B cell (primary cell): ENCODE measurements around the gene PNLIP. TPM values are rescaled to one million over a fixed set of nuclear protein-coding genes. Genes with fewer than 3 reads are reported as not detected.

Experiments used
- ATAC-seq: fragments of 200-7000 bp; cut with Tn5 transposase; one replicate; pipeline ENCODE4 v1.10.0; 2021; ENCODE audit warnings: low read depth, mild to moderate bottlenecking, moderate number of reproducible peaks, moderate library complexity
- CTCF ChIA-PET: fragments of 350-600 bp; sonication (Branson Sonifier 250); formaldehyde crosslinking; loops from one replicate; lab custom pipeline; 2021; ENCODE audit warnings: antibody characterized with exemption, inconsistent platforms; lab: Charles Lee
- POLR2A ChIA-PET: fragments of 350-600 bp; sonication (Branson Sonifier 250); formaldehyde crosslinking; loops from one replicate; lab custom pipeline; 2021; ENCODE audit warnings: antibody characterized with exemption; lab: Charles Lee
- DNase-seq: peaks from one replicate; pipeline ENCODE4 v3.0.0; 2013
- H2AFZ ChIP-seq: 2 replicates; pipeline ENCODE4 v1.6.1; 2012; ENCODE audit warnings: mild to moderate bottlenecking, low read depth, low read length; ENCODE audit not compliant: insufficient read depth, poor library complexity, severe bottlenecking
- H3K27ac ChIP-seq, 2 donors: 1 replicate in 1 of 2; 2 replicates in 1 of 2; pipeline ENCODE4 v1.5.1; 2012 to 2013; ENCODE audit warnings: low read length in 2 of 2, mild to moderate bottlenecking in 2 of 2, moderate library complexity in 1 of 2
- H3K27me3 ChIP-seq, 4 experiments: fragments of 200-600 bp in 1 of 4; sonication (generic) in 1 of 4; replicated peaks in 1 of 4; 1 replicate in 2 of 4; 2 replicates in 2 of 4; pipeline versions ENCODE4 v1.6.1 to v1.7.0; 2013 to 2016; ENCODE audit warnings: low read length in 3 of 4, mild to moderate bottlenecking in 2 of 4, mixed read lengths in 1 of 4, moderate library complexity in 1 of 4; ENCODE audit not compliant: insufficient read depth in 4 of 4, control insufficient read depth in 3 of 4; ENCODE audit errors: control extremely low read depth in 1 of 4
- H3K36me3 ChIP-seq, 2 experiments: replicated peaks in 1 of 2; 1 replicate in 1 of 2; 2 replicates in 1 of 2; pipeline versions ENCODE4 v1.6.1 to v1.7.1; 2013; ENCODE audit warnings: low read length in 1 of 2; ENCODE audit not compliant: insufficient read depth in 2 of 2, control insufficient read depth in 1 of 2; ENCODE audit errors: control extremely low read depth in 1 of 2, extremely low read depth in 1 of 2
- H3K4me1 ChIP-seq, 2 donors: fragments of 200-600 bp in 1 of 2; sonication (generic) in 1 of 2; 1 replicate in 1 of 2; 2 replicates in 1 of 2; pipeline versions ENCODE4 v1.5.1 to v1.6.1; 2013 to 2017; ENCODE audit warnings: low read length in 2 of 2; ENCODE audit not compliant: control insufficient read depth in 2 of 2, insufficient read depth in 2 of 2
- H3K4me2 ChIP-seq: replicated peaks from 2 replicates; pipeline ENCODE3; 2012; ENCODE audit warnings: mild to moderate bottlenecking, low read depth, low read length; ENCODE audit not compliant: poor library complexity, severe bottlenecking
- H3K4me3 ChIP-seq, 5 experiments: fragments of 200-600 bp in 1 of 5; sonication (generic) in 1 of 5; 1 replicate in 3 of 5; 2 replicates in 2 of 5; pipeline versions ENCODE4 v1.5.1 to v1.7.0; 2011 to 2016; ENCODE audit warnings: low read length in 4 of 5, mild to moderate bottlenecking in 4 of 5, low read depth in 2 of 5, control low read depth in 1 of 5, moderate library complexity in 1 of 5; ENCODE audit not compliant: insufficient read depth in 1 of 5; ENCODE audit errors: control extremely low read depth in 1 of 5, extremely low read depth in 1 of 5
- H3K79me2 ChIP-seq: fragments of 200-600 bp; sonication (generic); one replicate; pipeline ENCODE4 v1.6.0; 2016; ENCODE audit warnings: low read length; ENCODE audit not compliant: control insufficient read depth, insufficient read depth
- H3K9ac ChIP-seq: fragments of 200-600 bp; sonication (generic); 2 replicates; pipeline ENCODE4 v1.6.1; 2017; ENCODE audit warnings: mild to moderate bottlenecking, low read length, moderate library complexity
- H3K9me3 ChIP-seq, 3 donors: one replicate each; pipeline versions ENCODE4 v1.6.1 to v1.7.1; 2013; ENCODE audit warnings: low read length in 2 of 3; ENCODE audit not compliant: control insufficient read depth in 2 of 3, insufficient read depth in 1 of 3; ENCODE audit errors: control extremely low read depth in 1 of 3
- H4K20me1 ChIP-seq: 2 replicates; pipeline ENCODE4 v1.6.0; 2012; ENCODE audit warnings: mild to moderate bottlenecking, low read length; ENCODE audit not compliant: insufficient read depth, control insufficient read depth, poor library complexity, severe bottlenecking
- H3K27ac Mint-ChIP-seq: one replicate; pipeline ENCODE4 v1.8.0; 2021; ENCODE audit warnings: mixed read lengths
- H3K27me3 Mint-ChIP-seq: one replicate; pipeline ENCODE4 v1.8.0; 2021; ENCODE audit warnings: mixed read lengths
- H3K4me1 Mint-ChIP-seq: one replicate; pipeline ENCODE4 v1.8.0; 2021; ENCODE audit warnings: mixed read lengths
- H3K4me3 Mint-ChIP-seq: one replicate; pipeline ENCODE4 v1.8.0; 2021; ENCODE audit warnings: mixed read lengths
- H3K9me3 Mint-ChIP-seq: one replicate; pipeline ENCODE4 v1.8.0; 2022; ENCODE audit warnings: mixed read lengths; ENCODE audit not compliant: insufficient read depth
- CTCF ChIP-seq: fragments of 200-600 bp; IDR thresholded peaks from one replicate; pipeline ENCODE4 v1.8.0; 2022; ENCODE audit warnings: antibody characterized with exemption, mild to moderate bottlenecking
- EZH2 ChIP-seq: IDR thresholded peaks from 2 replicates; pipeline ENCODE4 v1.6.1; 2012; ENCODE audit warnings: borderline replicate concordance, low read depth, mild to moderate bottlenecking, moderate library complexity, low read length; ENCODE audit not compliant: insufficient read depth, poor library complexity, severe bottlenecking
- WGBS: methylation state at CpG from one replicate; pipeline ENCODE4 v1.1.5; 2013; ENCODE audit warnings: missing lambda C conversion rate; ENCODE audit not compliant: insufficient coverage; 5-methylcytosine and 5-hydroxymethylcytosine counted together
- intact Hi-C: fragments of 100-400 bp; cut with micrococcal nuclease; formaldehyde crosslinking; loops from one replicate; pipeline ENCODE4 v1.10.0; 2022
- polyA plus RNA-seq: library from polyadenylated mRNA; depleted of rRNA; stranded (reverse); fragments of >200 nt; gene quantifications from 2 replicates; pipeline ENCODE4 v1.2.3, GENCODE V29; 2012
- total RNA-seq, 2 donors: library from RNA; stranded (reverse); fragments of 120-200 nt in 1 of 2; gene quantifications; 1 replicate in 1 of 2; 2 replicates in 1 of 2; pipeline versions ENCODE4 v1.2.3 to v1.2.4, GENCODE V29; 2013 to 2022

PNLIP gene
- total and polyA plus RNA-seq, 2 donors (not counting 1 experiment from before 2014, with no cell fraction given): not detected

DNA sequence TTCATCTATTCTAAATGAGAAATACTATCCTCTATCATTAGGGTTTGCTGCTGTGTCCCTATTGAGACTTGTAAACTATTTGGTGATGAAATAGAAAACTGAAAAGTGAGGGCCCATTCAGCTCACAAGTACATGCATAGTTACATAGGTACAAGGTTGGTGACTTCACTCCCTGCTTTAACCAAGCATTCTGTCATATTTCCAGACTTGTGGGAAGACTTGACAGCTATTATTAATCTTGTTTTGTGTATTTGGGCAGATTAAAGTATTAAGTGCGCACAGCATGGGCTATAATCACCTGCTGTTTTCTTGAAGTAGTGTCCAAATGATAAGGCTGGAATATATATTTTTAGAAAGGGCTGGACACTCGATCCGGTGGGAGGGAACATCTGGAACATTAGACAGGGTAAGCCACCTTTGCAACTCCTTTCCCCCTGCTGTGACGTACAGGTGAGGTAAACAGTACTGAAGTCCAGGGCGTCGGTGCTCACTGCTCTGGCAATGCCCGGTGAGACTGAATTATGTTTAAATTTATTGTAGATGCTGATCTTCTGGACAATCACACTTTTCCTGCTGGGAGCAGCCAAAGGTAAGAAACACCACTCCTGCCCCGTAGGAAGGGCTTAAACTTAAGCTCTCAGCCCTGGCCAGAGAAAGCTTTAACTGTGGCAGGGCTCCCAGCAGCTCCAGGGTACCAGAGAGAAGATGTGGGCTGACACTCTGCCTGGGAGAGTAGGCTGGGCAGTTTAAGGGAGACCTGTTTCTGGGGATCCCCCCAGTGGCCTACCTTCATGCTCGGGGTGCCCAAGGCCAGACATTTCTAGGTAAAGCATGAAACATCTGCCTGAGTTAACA is 45.1 kb downstream of the PNLIP start, which contains the start of gene PNLIPRP1:
Gene PNLIPRP1 (plus strand): TSS at position 370 of the 855 bp plus-strand sequence. CDS start 171 bp downstream, at position 541.
- Histone ChIP-seq H3K4me1 (no peaks in the 10 kb centered on the region), H3K9me3 (peaks cover 0 to 3% (median 0%) of the 10 kb centered on the region in 3 donors), H4K20me1 (no peaks in the 10 kb centered on the region), H3K27ac (no peak within 1 kb of the TSS), H3K36me3 (no peaks in the 10 kb centered on the region), H2AFZ (no peak within 1 kb of the TSS), H3K79me2 (no peaks in the 10 kb centered on the region), H3K9ac (no peak within 1 kb of the TSS), H3K4me3 (no peak within 1 kb of the TSS), H3K27me3 (no peaks in the 10 kb centered on the region), H3K4me2 (no peak within 1 kb of the TSS)
- 72% methylated on average over 7 of the region's 9 CpGs for WGBS
- ATAC-seq (no peak), DNase-seq (no peak)
- POLR2A ChIA-PET: no interaction called here
- Mint-ChIP-seq H3K27me3 (no peaks in the 10 kb centered on the region), H3K4me3 (no peak within 1 kb of the TSS), H3K27ac (no peak within 1 kb of the TSS), H3K4me1 (no peaks in the 10 kb centered on the region), H3K9me3 (no peaks in the 10 kb centered on the region)
- intact Hi-C loops: no loop called here
- TF ChIP-seq EZH2 (no peak), CTCF (no peak)
- CTCF ChIA-PET: no interaction called here

DNA sequence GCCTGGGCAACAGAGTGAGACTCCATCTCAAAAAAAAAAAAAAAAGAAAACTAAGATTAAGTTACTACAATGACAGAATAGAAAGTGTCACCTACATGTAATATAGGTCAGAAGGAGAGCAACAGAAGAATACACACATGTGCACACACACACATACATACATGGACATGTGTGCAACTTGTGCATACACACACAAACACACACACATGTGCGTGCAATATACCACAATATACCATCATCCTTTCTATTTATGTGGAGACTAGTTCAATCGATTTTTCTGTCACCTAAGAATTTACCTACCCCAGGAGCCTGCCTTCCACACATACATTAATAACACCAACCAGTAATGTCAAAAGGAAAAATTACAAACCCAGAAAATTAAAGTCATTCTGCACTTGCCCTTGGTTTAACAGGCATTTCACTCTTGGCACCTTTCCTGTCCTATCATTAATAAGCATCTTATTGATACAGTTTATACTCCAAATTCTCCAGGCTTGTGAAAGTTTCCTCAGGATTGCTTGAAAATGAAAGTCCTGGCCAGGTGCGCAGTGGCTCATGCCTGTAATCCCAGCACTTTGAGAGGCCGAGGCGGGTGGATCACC is 47.5 kb downstream of the PNLIP start:
- intact Hi-C loops: no loop called here
- no peak overlapping the region for H3K27ac ChIP-seq
- TF ChIP-seq EZH2 (no peak), CTCF (no peak)
- H4K20me1 ChIP-seq: no peaks in the 10 kb centered on the region
- H2AFZ ChIP-seq: no peak overlapping the region
- ATAC-seq (no peak), DNase-seq (no peak)
- Mint-ChIP-seq H3K4me1 (no peaks in the 10 kb centered on the region), H3K9me3 (no peaks in the 10 kb centered on the region), H3K27ac (no peak overlapping the region), H3K27me3 (no peaks in the 10 kb centered on the region), H3K4me3 (no peak overlapping the region)
- WGBS: 90% methylated on average over 5 of the region's 5 CpGs
- H3K9ac ChIP-seq: no peak overlapping the region
- H3K9me3 ChIP-seq: peaks cover 0 to 3% (median 0%) of the 10 kb centered on the region in 3 donors
- POLR2A ChIA-PET: no interaction called here
- H3K4me1 ChIP-seq: no peaks in the 10 kb centered on the region
- H3K79me2 ChIP-seq: no peaks in the 10 kb centered on the region
- no peak overlapping the region for H3K4me2 ChIP-seq
- CTCF ChIA-PET: no interaction called here
- H3K36me3 ChIP-seq: no peaks in the 10 kb centered on the region
- H3K27me3 ChIP-seq: no peaks in the 10 kb centered on the region
- no peak overlapping the region for H3K4me3 ChIP-seq
